ENCODE data around the gene CHD6.
"Not testable (repeated sequence)": the region's sequence is repeated elsewhere in the genome, so short reads cannot be mapped to it uniquely, and the experiment has no call there.

Gene CHD6

GRCh38 chr20:41540918-41541317, 77.3 kb downstream of the CHD6 start:
- DNase-seq (ENCODE audit: low spot score), result no peak

DNA sequence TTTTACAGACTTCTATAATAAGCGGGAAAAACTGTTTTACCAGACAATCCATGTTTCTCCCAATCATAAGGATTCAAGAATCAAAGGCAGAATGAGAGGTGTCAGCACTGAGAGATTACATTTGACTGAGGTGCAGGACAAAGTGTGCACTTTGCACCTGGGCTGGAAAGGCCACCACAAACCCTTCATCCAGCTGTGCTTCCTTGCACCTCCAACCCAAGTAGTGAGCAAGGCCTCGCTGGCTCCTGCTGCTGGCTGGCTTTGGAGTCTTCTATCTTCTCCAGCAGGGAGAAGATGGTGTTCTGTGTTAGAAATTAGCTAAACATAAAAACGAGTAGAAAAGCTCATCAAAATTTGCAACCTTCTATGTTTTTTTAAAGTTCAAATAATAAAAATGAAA, 77.7 kb downstream of the CHD6 start:
- no peak for DNase-seq (ENCODE audit: low spot score)

DNA sequence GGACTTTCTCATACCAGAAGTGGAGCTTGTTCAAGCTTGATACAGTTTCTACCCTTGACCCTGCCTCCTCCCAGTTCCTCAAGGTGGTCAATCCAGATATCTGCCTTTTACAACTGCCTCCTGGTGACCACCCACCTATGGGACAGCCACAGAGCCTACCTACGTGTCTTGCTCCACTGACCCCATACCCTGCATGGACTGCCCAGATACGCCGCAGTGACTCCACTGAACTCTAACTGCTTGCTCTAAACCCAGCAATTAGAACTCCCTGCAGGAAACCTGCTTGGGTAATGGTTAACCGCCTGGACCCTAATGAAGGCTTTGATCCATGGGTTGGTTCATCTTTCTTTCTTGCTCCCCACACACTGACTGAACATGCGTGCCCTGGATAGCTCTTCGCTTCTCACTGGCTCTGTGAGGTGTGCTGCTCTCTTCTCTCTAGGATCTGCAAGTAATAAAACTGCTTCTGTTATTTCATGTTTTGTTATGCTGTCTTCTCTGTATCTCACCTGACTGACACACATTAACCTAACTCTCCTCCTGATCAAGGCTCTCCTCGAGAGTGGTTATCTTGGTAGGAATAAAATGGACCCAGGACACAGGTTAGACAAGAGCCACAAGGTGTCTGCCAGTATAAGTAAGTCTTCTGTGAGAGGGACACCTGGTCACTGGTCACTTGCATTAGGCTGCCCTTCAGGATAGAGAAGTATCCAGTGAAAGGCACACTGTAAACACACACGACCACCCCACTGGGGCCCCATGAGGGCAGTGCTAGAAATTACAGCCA, 79.2 kb downstream of the CHD6 start:
- DNase-seq (ENCODE audit: low spot score), result no peak

GRCh38 chr20:41537865-41538264, 80.3 kb downstream of the CHD6 start:
- DNase-seq (ENCODE audit: low spot score), result no peak

- DNase-seq (ENCODE audit: low spot score), result not testable (repeated sequence)
These were observed 82.6 kb downstream of the CHD6 start for GRCh38 chr20:41535551-41535950.

DNA sequence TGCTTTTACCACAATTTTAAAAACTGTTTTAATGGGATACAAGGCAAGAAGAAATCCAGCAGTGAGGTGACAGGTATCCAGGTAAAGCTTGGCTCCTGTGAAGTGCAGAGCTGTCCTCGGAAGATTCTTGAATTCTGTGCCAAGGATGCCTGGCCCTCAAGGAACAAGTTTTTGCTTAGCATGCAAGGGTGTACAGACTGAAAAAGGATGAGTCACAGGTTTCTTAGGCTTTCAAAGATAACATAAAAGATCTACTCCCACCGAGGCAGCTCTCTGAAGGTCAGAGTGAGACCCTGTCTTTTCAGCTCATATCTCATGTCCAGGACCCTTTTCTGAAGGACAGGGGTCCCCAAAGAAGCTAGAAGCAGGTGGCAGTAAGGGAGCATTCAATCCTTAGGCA, 83.3 kb downstream of the CHD6 start:
- no peak for DNase-seq (ENCODE audit: low spot score)

- DNase-seq (ENCODE audit: low spot score), result no peak
These were observed 84.0 kb downstream of the CHD6 start for GRCh38 chr20:41534170-41534569.

DNA sequence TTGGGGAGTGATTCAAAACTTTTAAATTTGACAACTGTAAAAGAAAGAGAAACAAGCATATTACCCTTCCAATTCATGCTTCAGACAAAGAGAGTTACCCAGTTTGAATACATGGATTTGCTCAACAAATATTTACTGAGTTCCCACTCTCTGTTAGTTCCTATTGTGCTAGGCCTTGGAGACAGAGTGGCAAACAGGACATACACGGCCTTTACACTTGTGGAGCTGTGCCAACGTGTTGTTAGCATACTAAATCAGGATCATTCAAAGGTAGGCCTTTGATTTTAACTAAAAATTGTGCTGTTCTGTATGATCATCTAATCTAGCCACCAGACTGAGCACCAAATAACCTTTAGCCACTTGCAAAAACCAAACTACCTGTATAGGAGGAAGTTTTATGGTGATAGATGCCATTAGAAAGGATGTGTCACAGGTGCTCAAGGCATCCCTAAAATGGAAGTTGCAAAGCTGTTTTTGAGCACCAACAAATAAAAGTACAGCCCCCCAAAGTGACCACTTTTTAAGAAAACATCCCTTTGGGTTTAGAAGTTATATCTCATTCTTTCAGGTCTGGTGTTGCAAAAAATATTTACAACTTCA, 84.5 kb downstream of the CHD6 start:
- DNase-seq (ENCODE audit: low spot score), result no peak

DNA sequence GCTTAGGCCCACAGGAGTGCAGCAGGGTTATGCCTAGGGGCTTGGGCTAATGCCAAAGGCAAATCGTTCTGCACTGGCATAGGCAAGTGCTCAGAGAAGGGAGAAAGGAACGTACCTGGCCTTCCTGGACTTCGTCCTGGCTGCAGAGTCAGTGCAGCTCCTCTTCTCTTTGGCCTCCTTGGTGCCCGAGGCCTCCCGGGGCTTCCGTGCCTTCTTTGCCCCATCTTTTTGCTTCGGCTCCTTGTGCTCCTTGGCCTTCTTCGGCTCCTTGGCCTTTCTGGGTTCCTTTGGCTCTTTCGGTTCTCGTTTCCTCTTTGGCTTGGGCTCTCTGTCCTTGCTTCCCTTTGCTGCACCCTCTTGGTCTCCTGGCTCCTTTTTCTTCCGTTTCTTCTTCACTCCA, 85.2 kb downstream of the CHD6 start:
- no peak for DNase-seq (ENCODE audit: low spot score)

- no peak for DNase-seq (ENCODE audit: low spot score)
These were observed 86.5 kb downstream of the CHD6 start for GRCh38 chr20:41531518-41532275.

- DNase-seq (ENCODE audit: low spot score), result no peak
These were observed 87.3 kb downstream of the CHD6 start for GRCh38 chr20:41530923-41531322.

- DNase-seq (ENCODE audit: low spot score), result no peak
These were observed 91.8 kb downstream of the CHD6 start for GRCh38 chr20:41526327-41526726.

- peak; percentile 34 for DNase-seq (ENCODE audit: low spot score)
These were observed 93.1 kb downstream of the CHD6 start for GRCh38 chr20:41524980-41525613.

DNA sequence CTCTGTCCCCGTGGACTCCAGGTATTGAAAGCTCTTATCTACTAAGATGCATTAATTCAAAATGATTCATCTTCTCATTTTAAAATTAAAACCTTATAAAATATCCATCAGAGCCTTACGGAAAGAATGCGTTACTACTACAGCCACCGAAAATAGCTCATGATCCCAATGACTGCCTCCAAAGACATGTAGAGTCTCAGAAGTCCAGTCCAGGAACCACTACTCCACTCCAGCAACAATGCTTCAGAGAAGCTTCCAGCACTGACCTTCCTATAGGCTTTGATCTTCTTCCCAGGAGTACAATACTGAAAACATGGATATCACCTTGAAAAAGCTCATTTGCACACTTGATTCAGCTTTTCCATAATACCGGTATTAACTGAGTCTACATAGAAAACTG, 94.3 kb downstream of the CHD6 start:
- no peak for DNase-seq (ENCODE audit: low spot score)

- no peak for DNase-seq (ENCODE audit: low spot score)
These were observed 104.3 kb downstream of the CHD6 start for GRCh38 chr20:41513829-41514228.

- no peak for DNase-seq (ENCODE audit: low spot score)
These were observed 105.6 kb downstream of the CHD6 start for GRCh38 chr20:41512624-41513023.

- DNase-seq (ENCODE audit: low spot score), result no peak
These were observed 107.2 kb downstream of the CHD6 start for GRCh38 chr20:41510847-41511450.

DNA sequence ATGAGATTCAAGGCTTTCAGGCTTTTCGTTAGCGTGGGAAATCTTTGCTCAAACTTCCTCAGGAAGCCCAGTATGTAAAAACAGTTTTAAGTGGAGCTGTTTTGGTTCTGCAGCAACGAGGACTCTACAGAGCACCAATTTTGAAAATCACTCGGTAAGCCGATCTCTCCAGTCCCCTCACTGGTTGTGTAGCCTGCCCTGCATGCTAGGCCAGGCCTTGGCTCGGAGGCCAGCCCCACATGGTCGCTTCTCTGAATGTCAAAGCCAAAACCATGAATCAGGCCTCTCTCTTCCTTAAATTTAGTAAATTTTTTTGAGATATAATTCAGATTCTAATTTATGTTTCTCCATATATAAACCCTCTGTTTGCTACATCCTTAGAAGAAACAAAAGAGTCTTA, 108.0 kb downstream of the CHD6 start:
- DNase-seq (ENCODE audit: low spot score), result no peak

GRCh38 chr20:41509316-41510200, 108.6 kb downstream of the CHD6 start:
- no peak for DNase-seq (ENCODE audit: low spot score)

- DNase-seq (ENCODE audit: low spot score), result no peak
These were observed 109.8 kb downstream of the CHD6 start for GRCh38 chr20:41508335-41508734.

GRCh38 chr20:41507851-41508250, 110.3 kb downstream of the CHD6 start:
- DNase-seq (ENCODE audit: low spot score), result no peak

Measured in COLO829 (cell line).